HG03045 (cell line): ENCODE results near the gene MINDY1.

ENCODE experiments used
- ATAC-seq: cut with Tn5 transposase; IDR thresholded peaks from one replicate; pipeline ENCODE4 v1.9.1; 2021; ENCODE audit warnings: mild to moderate bottlenecking, moderate library complexity; ENCODE audit not compliant: unreplicated experiment

MINDY1 gene

DNA sequence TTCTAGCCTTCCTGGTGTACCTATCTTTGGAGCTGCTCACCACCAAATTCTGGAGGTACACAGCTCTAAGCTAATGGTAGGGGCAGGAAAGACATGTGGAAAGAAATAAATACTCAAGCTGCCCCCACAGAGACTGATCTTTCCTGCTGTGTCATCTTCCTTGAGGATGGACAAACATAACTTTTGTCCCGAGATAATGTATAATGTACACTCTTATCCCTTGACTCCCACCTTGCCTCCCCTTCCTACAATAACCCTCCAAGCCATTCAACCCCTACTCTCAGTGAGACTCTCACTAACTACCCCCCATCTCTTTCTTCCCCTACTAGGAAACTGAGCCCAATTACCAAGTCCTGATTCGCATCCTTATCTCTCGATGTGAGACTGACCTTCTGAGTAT is 12.5 kb downstream of the MINDY1 start:
- no peak for ATAC-seq

DNA sequence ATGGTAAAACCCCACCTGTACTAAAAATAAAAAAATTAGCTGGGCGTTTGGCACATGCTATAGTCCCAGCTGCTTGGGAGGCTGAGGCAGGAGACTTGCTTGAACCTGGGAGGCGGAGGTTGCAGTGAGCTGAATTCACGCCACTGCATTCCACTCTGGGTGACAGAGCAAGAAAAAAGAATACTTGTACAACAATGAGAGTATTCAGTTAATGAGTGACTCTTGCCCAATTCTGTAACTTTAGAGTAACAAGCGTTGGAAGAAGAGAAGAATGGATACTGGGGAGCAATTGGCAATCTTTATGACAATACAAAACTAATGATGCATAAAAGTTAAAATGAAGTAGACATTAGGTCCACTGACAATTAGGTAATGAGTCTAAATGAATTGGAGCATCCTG is 14.1 kb downstream of the MINDY1 start:
- ATAC-seq: no peak

DNA sequence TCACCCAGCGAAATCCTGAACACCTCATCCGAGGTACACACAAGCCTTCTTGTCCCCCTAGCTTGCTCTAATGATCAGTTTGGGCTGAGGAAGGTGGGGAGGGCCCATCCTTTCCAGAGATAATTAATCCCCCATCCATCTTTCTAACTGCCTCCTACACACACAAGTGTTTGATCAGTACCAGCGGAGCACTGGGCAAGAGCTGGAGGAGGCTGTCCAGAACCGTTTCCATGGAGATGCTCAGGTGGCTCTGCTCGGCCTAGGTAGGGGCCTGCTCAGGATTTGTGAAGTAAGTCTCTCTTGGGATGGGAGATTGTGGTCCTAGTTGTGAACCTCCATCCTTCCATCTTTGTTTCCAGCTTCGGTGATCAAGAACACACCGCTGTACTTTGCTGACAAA is 18.8 kb downstream of the MINDY1 start:
- ATAC-seq: no peak

- no peak for ATAC-seq
Observed at GRCh38 chr1:150985179-150985825, 21.4 kb downstream of the MINDY1 start.

- ATAC-seq: no peak
Observed at GRCh38 chr1:150981805-150982712, 24.6 kb downstream of the MINDY1 start, which contains the start of gene ANXA9. ANXA9 (plus strand) TSS chr1:150982292; CDS start chr1:150983106, 814 bp downstream.

- ATAC-seq: no peak
Observed at GRCh38 chr1:150981177-150981804, 25.4 kb downstream of the MINDY1 start.

GRCh38 chr1:150979092-150980056 is 27.3 kb downstream of the MINDY1 start:
- ATAC-seq: no peak

GRCh38 chr1:150976879-150977694 is 29.6 kb downstream of the MINDY1 start:
- no peak for ATAC-seq

DNA sequence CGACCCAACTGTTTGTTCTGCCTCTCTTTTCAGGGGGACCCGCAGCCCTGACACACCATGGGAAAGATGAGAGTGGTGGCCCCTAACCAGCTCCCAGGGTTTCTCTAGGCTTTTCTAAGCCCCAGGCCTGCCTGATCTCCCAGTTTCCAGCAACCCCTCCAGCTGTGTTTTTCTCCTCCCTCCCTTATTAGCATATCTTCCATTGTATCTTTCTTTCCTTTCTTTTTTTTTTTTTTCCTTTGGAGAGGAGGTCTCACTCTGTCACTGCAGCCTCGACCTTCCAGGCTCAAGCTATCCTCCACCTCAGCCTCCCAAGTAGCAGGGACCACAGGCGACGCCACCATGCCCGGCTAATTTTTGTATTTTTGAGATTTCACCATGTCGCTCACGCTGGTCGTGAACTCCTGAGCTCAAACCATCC is 30.3 kb downstream of the MINDY1 start:
- no peak for ATAC-seq

GRCh38 chr1:150974580-150975478 is 31.9 kb downstream of the MINDY1 start, which contains the start of gene CERS2:
CERS2 (minus strand) TSS chr1:150974835; CDS start chr1:150969090, 5,745 bp downstream.
- peak; percentile 57 for ATAC-seq

GRCh38 chr1:150973836-150974579 is 32.7 kb downstream of the MINDY1 start:
- ATAC-seq: peak; percentile 41

DNA sequence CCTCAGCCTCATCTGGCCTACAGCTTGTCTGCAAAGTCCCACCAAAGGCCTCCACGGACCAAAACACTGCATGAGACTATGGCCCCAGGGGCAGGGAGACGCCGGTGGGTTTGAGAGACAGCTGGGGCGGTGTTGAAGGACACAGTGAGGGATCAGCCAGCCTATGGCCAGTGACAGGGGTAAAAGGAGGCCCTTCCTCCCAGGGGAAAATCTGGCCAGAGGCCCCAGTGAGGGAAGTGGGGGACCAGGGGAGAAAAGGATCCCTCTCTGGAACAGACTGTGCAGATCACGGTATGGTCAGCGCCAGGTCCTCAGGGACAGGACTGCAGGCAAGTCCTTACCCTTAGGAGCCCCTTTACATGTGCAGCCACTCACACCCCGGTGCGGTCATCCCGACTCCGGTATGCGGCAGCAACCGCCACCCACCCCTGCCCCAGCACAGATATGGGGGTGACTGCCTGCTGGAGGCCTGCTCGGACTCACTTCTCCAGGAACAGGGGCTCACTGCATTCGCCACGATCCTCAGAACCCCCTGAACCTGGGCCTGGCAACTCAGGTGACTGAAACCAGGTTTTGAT is 33.4 kb downstream of the MINDY1 start:
- no peak for ATAC-seq

DNA sequence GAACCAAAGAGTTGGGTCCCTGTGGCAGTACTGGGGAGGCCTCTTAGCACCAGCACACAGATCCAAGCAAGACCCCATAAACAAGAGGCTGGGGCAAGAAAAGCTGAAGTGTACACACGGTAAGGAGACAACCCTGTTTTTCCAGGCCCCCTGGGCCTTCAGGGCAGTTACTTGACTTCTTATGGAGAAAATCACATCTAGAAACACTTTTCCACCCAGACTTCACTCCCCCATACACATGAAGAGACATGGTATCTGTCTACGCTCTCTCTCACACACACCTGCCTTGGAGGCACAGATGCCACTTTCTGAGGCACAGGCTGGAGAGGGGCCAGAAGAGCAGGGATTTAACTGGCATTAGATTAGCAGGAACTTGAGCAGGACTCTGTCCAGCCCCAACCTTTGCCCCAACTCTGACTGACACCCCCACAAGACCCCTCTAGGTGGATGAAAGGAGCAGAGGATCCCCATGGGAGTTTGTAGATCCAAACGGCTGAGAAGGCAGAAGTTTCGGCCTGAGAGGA is 34.2 kb downstream of the MINDY1 start:
- ATAC-seq: no peak

GRCh38 chr1:150971583-150972416 is 34.9 kb downstream of the MINDY1 start:
- no peak for ATAC-seq

DNA sequence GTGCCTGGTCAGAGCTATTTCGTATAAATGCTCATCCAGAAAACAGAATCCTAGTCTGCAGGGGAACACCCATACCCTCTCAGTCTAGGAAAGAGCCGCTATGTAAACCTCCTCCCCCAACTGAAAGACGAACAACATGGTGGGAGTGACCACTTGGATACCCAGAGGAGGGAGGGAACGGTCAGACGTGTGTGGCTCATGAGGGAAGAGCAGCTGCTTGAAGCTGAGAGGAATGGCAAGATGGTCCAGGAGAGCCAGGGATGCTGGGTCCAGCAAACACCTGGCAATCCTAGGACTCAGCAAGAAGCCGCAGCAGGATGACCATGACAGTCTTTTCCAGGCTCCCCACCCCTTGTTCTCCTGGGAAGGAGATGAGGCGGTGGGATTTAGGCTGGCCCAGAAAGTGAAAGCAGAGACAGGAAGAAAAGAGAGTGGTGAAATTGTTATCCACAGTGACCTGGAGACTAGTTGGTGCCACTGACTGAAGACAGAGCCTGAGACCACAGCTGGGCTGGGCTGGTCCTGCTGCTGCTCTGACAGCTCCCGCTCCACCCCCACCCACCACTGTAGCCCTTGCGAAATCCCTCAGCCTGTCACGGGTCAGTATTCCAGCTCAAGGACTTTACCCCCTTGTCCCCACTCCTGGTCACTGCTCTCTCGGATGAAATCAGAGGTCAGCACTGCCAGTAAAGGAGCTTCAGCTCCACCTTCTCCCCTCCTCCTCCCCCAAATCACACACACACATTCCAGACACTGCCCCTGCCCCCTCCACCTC is 35.7 kb downstream of the MINDY1 start:
- ATAC-seq: no peak

- no peak for ATAC-seq
Observed at GRCh38 chr1:150969626-150970025, 37.1 kb downstream of the MINDY1 start.
